Activated CD8-positive, alpha-beta memory T cell treated with anti-CD3 and anti-CD28 coated beads, Interleukin-2, amount 50 U/mL, for 1 hour (primary cell): ENCODE data around the gene TNN.

Experiments
- DNase-seq: peaks from one replicate; pipeline ENCODE4 v3.0.0-alpha.2; 2020; ENCODE audit errors: extremely low read depth

TNN gene

DNA sequence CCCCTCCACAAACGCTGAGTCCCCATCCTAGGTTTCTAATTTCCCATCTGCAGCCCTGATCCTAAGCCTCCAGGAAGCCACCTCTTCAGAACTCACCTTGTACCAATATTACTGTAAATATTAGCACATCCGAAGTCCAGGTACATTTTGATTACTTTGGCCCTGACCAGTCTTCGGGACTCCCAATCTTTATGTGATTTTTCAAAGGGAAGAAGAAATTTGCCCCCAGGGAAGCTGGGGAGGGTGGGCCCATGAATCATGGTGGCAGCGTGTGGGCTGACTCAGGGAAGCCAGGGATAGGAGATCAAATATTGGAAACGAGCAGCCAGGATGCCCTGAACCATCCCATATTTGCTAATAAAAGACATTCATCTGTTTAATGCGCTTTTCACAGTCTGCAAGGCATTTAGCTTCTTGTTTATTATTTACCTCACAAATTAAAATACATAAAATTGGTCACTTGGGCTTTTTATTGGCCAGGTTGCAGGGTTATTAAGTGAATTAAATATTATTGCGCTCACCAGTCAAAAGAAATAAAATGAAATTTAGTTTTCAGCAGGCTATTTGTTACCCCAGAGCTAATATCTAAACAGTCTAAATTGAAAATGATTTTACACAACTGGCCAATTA is 78.4 kb downstream of the TNN start:
- no peak for DNase-seq

GRCh38 chr1:175146529-175147213 is 79.0 kb downstream of the TNN start:
- DNase-seq: no peak

DNA sequence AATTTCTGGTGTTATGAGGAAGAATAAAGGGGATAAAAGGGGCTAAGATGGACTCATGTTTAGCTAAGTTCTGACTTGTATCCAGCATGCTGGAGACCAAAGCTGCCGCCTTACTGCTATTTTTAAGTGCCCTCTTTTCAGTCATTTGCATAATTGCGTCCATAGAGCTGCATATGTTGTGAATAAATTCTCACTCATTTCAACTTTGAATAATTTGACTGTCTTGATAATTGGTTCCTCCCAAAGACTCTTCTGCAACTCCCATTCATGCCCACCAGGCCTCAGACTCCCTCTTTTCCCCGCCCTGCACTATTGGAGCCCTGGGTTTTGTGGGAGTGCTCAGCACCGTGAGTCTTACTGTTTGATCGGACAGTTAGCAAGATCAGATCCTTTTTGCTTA is 79.9 kb downstream of the TNN start:
- DNase-seq: no peak

GRCh38 chr1:175148068-175148467 is 80.4 kb downstream of the TNN start:
- DNase-seq: no peak

- no peak for DNase-seq
These were observed 83.1 kb downstream of the TNN start for GRCh38 chr1:175150596-175151319.

GRCh38 chr1:175152006-175152652 is 84.5 kb downstream of the TNN start:
- peak; percentile 31 for DNase-seq

- peak; percentile 19 for DNase-seq
These were observed 87.2 kb downstream of the TNN start for GRCh38 chr1:175154629-175155472.

- DNase-seq: no peak
These were observed 87.8 kb downstream of the TNN start for GRCh38 chr1:175155473-175155856.

DNA sequence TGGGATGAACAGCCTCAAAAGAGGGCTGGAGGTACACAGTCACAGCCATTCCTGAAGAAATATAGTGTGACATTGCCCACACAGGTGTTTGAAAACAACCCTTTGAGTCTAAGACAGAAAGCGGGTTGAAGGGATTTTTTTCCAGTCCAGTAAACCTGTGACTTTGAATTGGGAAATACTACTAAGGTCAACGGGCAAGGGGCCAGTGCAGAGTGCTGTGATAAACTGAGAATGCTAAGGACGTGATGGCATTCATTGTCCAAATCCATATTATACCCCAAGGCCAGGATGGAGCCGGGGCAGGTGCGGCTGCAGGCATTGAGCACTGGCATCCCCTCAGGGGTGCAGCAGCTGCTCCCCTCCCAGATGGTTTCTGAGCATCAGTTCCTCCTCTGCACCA is 88.3 kb downstream of the TNN start:
- no peak for DNase-seq

DNA sequence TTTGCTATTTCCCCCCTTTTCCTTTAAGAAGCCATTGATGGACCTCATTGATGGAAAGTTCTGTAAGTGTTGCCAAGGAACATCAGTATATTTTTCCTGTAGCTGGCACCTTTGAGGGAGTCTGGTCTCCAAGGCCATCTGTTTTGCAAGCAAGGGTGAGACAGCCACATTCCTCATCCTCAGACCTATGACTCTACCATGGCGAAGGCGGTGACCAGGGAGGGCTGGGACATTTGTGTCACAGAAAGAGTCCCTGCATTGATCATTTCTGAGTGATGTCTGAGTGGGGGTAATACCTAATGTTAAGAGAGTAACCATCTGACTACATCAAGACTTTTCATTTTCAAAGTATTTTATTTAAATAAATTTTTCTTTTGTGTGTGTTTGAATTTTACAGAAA is 89.6 kb downstream of the TNN start:
- DNase-seq: no peak

- DNase-seq: no peak
These were observed 90.5 kb downstream of the TNN start for GRCh38 chr1:175158170-175158591.

GRCh38 chr1:175162955-175163354 is 95.3 kb downstream of the TNN start:
- DNase-seq: no peak

DNA sequence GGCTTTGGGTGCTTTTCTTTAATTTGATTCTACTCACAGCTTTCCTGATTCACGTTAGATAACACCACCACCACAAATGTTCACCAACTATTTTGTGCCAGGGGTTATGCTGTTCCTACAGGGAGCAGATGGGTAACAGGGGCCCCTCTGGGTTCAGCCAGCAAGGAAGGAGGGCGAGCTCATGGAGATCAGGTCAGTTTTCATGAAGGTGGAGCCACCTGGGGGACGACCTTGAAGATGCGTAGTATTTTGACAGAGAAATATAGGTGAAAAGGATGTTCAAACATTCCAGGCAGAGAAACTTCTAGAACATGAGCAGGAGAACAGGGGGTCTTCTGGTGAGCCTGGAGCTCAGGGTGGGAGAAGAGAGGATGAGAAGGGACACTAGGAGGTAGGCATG is 96.1 kb downstream of the TNN start:
- no peak for DNase-seq

DNA sequence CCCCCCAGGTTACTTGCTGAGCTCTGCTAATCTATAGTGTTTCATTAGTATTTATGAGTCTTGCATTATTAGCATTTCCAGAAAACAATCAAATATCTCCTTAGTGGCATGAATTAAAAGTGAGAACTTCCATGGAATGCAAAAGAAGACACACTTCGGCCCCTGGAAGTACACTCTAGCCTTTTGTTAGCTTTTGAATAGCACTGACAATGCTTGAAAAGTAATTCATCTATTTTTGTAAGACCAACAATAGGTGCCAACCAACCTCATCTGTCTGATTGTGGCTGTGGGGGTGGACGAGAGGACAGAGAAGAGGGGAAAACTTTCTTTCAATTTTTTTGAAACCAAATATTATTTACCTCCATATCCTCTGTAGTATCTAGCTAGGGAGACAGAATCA is 97.1 kb downstream of the TNN start:
- DNase-seq: no peak

DNA sequence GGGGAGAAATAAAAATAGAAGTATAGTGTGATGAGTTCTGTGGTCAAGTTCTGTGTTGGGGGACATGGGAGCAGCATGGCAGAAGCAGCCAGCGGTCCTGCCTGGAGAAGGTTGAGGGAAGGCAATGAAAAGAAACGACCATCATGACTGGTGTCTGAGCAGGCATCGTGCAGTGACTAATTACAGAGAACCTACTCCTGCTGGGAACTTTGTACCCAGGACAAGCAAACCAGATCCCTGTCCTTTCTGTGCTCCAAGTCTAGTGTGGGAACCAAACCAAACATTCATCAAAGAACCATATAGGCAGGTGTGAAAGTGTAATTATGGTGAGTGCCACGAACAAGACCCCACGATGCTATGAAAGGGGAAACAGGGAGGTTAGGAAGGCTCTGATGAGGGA is 99.1 kb downstream of the TNN start:
- no peak for DNase-seq

DNA sequence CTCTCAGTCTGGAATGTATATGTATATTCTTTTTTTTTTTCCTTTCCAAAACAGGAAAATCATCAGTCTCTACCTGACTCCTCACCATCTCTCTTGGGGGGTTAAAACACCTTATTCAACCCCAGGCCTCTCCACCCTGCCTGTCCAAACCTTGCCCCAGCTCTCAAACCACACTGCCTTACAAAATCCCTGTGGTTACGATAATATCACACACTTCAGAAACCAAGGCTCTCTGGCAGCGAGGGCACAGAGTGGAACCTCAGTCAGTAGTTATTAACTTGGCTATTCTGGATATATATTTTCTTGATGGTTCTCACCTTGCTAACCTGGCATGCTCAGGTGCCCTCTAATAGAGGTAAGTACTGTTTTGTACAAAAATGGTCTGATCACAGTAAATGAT is 100.2 kb downstream of the TNN start:
- DNase-seq: no peak

GRCh38 chr1:175168782-175169181 is 101.1 kb downstream of the TNN start:
- DNase-seq: no peak

DNA sequence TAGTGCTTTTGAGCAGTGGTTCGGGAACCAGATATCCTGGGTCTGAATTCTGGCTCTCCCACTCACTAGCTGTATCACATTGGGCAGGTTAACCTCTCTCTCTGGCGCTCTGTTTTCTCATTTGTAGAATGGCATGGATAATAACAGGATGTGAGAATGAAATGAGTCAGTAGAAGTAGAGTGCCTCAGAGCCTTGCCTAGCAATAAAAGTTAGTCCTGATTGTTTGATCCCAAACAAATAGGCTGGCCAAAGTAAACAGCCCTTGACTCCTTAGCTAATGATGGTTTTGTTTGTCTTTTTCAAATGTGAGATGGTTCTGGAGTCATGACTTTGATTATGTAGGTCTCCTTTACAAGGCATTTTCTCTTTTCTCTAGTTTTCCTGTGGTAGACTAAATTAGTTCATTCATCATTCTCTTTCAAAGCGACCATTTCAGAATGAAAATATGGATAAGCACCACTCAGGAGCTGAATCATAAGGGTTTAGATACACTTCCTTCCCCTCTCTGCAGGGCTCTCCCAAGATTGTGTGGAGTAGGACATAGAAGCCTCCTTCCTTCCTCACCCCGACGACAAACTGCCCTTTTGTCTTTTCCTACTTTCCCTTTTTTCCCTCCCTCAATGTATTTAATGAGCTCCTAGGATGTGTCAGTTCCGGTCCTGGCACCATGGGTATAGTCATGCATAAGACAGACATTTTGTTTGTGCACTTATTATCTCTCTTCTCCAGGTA is 101.8 kb downstream of the TNN start:
- DNase-seq: no peak

DNA sequence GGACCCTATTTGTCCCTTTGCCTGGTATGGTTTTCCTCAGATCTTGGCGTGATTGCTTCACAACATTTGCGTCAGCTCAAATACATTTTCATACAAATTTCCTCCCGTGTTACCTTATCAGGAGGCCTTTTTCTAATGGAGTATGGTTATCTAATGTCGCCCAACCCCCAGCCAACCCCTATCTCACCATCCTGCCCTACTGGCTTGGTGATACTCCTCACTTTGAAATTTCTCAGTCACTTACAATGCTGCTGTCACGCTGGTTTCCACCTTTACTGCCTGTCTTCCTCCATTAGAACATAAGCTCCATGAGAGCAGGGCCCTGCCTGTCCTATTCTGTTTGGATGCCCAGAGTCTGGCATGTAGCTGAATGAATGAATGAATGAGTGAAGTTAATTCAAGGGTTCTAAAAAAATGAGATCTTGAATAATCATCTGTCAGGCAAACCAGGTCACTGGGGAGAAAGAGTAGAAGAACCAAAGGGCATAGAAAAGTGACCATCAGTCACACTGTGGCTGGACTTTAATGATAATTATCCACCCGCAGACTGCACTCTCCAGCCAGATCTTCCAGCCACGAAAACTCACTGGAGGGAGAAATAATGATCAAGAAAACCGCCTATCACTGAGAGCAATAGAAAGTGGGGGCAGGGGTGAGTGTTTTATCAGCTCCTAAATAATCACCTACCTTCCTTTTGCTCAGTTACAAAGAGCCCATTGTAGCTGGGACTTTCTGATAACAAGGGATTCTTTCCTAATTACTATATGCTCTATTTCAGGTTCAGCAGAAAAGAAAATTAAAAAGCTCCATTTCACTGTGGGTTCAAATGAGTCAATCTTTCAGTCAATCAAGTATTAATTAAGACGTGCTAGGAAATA is 103.6 kb downstream of the TNN start:
- DNase-seq: no peak

DNA sequence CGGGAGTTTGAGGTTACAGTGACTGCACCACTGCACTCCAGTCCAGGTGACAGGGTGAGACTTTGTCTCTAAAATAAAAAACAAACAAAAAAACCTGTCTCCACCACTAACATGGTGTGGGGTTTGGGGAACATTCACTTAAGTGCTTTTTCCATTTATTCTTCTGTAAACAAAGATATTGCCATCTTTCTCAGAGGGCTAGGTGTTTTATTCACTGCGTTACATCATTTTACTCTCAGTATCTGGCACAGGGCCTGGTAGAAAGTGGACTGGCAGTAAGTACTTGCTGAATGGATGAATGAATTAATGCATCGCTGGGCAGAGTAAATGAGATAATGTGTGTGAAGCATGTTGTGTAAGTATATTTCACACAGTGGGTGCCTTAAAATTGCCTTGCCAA is 104.9 kb downstream of the TNN start:
- DNase-seq: no peak
